GM18867 (cell line): ENCODE data around the gene PLIN1.

ENCODE experiments used
- ATAC-seq: cut with Tn5 transposase; IDR thresholded peaks from one replicate; pipeline ENCODE4 v1.9.1; 2021; ENCODE audit warnings: mild to moderate bottlenecking, moderate library complexity; ENCODE audit not compliant: unreplicated experiment

The PLIN1 gene

GRCh38 chr15:89628806-89629715 is 50.1 kb downstream of the PLIN1 start:
- no peak for ATAC-seq

DNA sequence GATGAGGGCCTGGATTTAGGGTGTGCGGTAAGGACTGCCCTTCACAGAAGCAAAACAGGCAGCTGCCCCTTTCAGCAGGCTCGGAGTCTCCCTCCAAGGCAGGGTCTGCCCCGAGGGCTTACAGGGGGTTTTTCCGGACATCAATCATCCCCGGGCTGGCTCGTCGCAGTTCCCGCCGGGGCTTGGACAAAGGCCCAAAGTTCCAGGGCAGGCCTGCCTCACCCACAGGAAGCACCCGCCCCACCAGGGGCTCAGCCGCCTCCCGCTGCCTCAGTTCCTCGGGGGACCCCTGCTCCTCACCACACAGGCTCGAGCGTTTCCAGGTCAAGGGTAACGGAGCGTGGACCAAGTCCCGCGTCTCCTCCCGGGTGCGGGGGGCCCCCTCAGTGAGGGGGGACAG is 50.9 kb downstream of the PLIN1 start:
- ATAC-seq: no peak

GRCh38 chr15:89627256-89627970 is 51.8 kb downstream of the PLIN1 start:
- ATAC-seq: no peak

GRCh38 chr15:89625716-89626115 is 53.5 kb downstream of the PLIN1 start:
- no peak for ATAC-seq

DNA sequence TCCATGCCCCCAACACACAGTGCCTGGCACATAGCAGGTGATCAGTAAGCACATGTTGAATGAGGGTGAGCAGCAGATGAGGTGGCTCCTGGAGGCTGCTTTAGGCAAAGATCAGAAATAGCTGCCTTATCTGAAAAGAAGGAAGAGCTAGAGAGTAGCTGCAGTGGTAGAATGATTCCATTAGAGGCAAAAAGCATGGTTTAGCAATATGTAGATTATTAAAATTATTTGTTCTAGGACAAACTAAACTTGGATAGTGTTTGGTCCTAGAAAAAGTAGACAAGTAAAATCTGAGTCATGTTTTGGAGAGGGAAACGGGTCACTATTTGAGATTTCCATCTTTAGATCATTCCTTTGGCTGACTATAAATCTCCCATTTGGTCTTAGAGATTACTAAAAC is 56.0 kb downstream of the PLIN1 start:
- ATAC-seq: no peak

DNA sequence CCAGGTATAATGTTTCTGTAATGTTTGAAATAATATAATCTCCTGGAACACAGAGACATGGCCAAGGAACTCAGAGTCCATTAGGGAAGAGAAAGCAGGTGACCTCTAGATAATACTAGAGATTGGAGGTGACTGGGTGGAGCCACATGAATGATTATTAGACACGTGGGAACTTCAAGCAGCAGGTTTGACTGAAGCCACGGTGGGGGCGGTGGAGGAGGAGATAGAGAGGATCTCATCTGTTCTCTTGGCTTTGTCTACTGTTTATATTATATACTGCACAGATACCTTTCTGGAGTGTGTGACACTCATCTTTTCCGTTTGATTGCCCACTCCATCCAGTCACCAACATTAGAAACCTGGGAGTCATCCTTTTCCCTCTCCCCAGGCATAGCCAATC is 57.6 kb downstream of the PLIN1 start:
- ATAC-seq: no peak

DNA sequence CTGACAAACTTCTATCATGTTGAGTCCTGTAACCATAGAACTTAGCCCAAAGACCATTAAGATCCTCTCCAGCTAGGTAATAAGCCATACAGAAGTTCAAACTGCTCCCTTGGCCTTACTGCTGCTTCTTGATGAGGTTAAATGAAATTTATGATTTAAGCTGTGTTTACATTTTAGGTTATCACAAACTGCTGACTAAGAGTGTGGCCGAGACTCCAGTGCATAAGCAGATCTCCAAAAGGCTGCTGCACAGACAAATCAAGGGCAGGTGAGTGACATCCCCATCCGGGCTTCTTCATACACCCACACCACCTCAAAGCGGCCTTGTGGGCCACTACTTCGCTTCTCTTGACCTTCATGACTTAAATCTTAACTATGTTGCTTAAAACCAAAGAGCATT is 62.9 kb downstream of the PLIN1 start:
- ATAC-seq: no peak

DNA sequence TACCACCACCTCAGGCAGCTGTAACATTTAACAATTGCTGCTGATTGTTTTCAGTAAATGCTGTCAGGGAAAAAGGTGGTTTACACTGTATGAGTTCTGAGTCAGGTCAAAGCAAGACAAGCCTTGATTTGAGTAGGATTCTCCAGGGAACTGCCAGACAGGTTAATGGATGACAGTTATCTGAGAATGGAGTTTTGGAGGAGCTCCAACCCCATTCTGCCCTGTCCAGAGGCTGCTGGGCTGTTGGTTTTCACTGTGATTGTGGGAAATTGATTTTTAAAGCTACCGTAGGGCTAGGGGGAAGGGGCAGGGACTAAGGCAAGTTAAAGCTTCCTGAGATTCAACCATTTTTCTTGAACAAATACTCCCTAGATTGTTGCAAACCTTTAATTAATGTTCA is 64.0 kb downstream of the PLIN1 start:
- no peak for ATAC-seq
